DOHH2 (cell line): ENCODE results near the gene CFTR.

Source experiments
- H3F3A ChIP-seq: fragments of 200-600 bp; sonication (generic), shearing (Covaris generic); 2 replicates; pipeline ENCODE4 v1.6.0; 2016; ENCODE audit warnings: antibody characterized with exemption, mild to moderate bottlenecking; ENCODE audit not compliant: control insufficient read depth, insufficient read depth
- H3K27ac ChIP-seq: fragments of 200-600 bp; sonication (generic); 2 replicates; pipeline ENCODE4 v1.5.1; 2014; ENCODE audit warnings: low read depth, mild to moderate bottlenecking, low read length, moderate library complexity
- H3K27me3 ChIP-seq: fragments of 200-600 bp; sonication (generic); 2 replicates; pipeline ENCODE4 v1.6.1; 2014; ENCODE audit warnings: mild to moderate bottlenecking, low read length, mixed read lengths; ENCODE audit not compliant: control insufficient read depth
- H3K36me3 ChIP-seq: fragments of 200-600 bp; sonication (generic); 2 replicates; pipeline ENCODE4 v1.6.1; 2014; ENCODE audit warnings: mild to moderate bottlenecking, low read length, moderate library complexity, mixed read lengths; ENCODE audit not compliant: control insufficient read depth
- H3K4me1 ChIP-seq: fragments of 200-600 bp; sonication (generic); 2 replicates; pipeline ENCODE4 v1.6.1; 2014; ENCODE audit warnings: mild to moderate bottlenecking, low read length, mixed read lengths; ENCODE audit not compliant: control insufficient read depth
- H3K4me2 ChIP-seq: fragments of 200-600 bp; sonication (generic); 2 replicates; pipeline ENCODE4 v1.6.0; 2014; ENCODE audit warnings: mild to moderate bottlenecking, low read length, moderate library complexity
- H3K4me3 ChIP-seq: fragments of 200-600 bp; sonication (generic); 2 replicates; pipeline ENCODE4 v1.5.1; 2014; ENCODE audit warnings: mild to moderate bottlenecking, low read length, mixed read lengths
- H3K79me2 ChIP-seq: fragments of 200-600 bp; sonication (generic); 2 replicates; pipeline ENCODE4 v1.6.1; 2014; ENCODE audit warnings: mild to moderate bottlenecking, low read length, mixed read lengths; ENCODE audit not compliant: control insufficient read depth
- H3K9me2 ChIP-seq: fragments of 200-600 bp; sonication (generic); replicated peaks from 2 replicates; pipeline ENCODE4 v1.6.1; 2014; ENCODE audit warnings: mild to moderate bottlenecking, low read length, mixed read lengths; ENCODE audit not compliant: control insufficient read depth
- H3K9me3 ChIP-seq: fragments of 200-600 bp; sonication (generic); 2 replicates; pipeline ENCODE4 v1.6.1; 2014; ENCODE audit warnings: antibody characterized with exemption, low read length, mixed read lengths; ENCODE audit not compliant: control insufficient read depth, insufficient read depth
- H4K20me1 ChIP-seq: fragments of 200-600 bp; sonication (generic); 2 replicates; pipeline ENCODE4 v1.6.0; 2014; ENCODE audit warnings: low read depth, mild to moderate bottlenecking, antibody characterized with exemption, low read length, moderate library complexity; ENCODE audit not compliant: control insufficient read depth, insufficient read depth
- EZH2phosphoT487 ChIP-seq: fragments of 200-600 bp; sonication (generic); IDR thresholded peaks from 2 replicates; pipeline ENCODE4 v1.6.1; 2017; ENCODE audit warnings: borderline replicate concordance, mild to moderate bottlenecking, antibody characterized with exemption, low read length, moderate library complexity, mixed read lengths
- TF ChIP-seq, protein P1 (sequence below): fragments of 200-600 bp; sonication (generic); IDR thresholded peaks from one replicate; pipeline ENCODE4 v1.5.1; 2014; ENCODE audit warnings: antibody characterized with exemption, mild to moderate bottlenecking, low read depth, low read length; ENCODE audit not compliant: poor library complexity, severe bottlenecking

The CFTR gene

DNA sequence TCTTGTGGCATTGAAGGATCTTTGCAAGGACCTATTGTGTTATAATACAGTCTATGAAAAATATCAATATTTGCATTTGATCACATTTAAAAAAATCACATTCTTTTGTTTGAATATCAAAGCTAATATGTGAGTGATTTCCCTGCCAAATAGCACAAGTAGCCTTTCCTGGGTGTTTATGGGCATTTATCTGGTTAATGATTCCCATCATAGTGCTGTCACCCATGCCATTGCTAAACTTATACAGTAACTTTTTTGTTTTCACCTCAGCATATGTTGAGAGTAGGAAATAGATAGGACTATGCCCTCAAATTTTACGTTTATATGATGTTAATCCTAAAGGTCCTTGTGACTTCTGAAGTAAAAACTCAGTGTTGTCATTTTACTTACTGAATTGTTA lies 136.9 kb downstream of the CFTR start:
- H3K27ac ChIP-seq, result no peak overlapping the region
- H4K20me1 ChIP-seq, result no peaks in the 10 kb centered on the region
- H3K27me3 ChIP-seq, result no peaks in the 10 kb centered on the region
- no peaks in the 10 kb centered on the region for H3K4me1 ChIP-seq
- no peaks in the 10 kb centered on the region for H3K9me3 ChIP-seq
- H3K4me2 ChIP-seq, result no peak overlapping the region
- no peaks in the 10 kb centered on the region for H3K9me2 ChIP-seq
- TF ChIP-seq EZH2phosphoT487, result no peak
- TF ChIP-seq, protein P1, sequence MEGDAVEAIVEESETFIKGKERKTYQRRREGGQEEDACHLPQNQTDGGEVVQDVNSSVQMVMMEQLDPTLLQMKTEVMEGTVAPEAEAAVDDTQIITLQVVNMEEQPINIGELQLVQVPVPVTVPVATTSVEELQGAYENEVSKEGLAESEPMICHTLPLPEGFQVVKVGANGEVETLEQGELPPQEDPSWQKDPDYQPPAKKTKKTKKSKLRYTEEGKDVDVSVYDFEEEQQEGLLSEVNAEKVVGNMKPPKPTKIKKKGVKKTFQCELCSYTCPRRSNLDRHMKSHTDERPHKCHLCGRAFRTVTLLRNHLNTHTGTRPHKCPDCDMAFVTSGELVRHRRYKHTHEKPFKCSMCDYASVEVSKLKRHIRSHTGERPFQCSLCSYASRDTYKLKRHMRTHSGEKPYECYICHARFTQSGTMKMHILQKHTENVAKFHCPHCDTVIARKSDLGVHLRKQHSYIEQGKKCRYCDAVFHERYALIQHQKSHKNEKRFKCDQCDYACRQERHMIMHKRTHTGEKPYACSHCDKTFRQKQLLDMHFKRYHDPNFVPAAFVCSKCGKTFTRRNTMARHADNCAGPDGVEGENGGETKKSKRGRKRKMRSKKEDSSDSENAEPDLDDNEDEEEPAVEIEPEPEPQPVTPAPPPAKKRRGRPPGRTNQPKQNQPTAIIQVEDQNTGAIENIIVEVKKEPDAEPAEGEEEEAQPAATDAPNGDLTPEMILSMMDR, result no peak
- no peak overlapping the region for H3K4me3 ChIP-seq
- no peaks in the 10 kb centered on the region for H3F3A ChIP-seq
- no peaks in the 10 kb centered on the region for H3K36me3 ChIP-seq
- H3K79me2 ChIP-seq, result no peaks in the 10 kb centered on the region

DNA sequence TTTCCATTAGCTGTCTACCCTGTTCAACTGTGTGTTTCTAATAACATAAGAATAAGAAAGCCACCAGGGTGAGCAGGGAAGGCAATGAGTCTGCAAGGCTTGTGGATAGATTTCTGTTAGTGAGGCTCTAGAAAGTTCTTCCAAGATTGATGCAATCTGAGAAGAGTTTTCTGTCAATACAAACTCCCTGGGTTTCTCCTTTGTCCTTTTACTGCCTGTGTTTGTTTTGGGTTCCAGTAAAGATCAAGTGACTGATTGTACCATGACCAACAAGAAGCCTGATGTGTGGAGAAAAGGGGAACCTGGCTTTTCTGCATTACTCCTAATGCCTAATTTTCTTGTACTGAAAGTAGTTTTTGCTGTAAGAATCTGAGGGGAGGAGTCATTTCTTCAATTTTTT lies 139.9 kb downstream of the CFTR start:
- H3K9me2 ChIP-seq, result no peaks in the 10 kb centered on the region
- H3K4me2 ChIP-seq, result no peak overlapping the region
- no peaks in the 10 kb centered on the region for H3K36me3 ChIP-seq
- H3K4me1 ChIP-seq, result no peaks in the 10 kb centered on the region
- H4K20me1 ChIP-seq, result no peaks in the 10 kb centered on the region
- H3F3A ChIP-seq, result no peaks in the 10 kb centered on the region
- no peak overlapping the region for H3K4me3 ChIP-seq
- no peaks in the 10 kb centered on the region for H3K79me2 ChIP-seq
- no peaks in the 10 kb centered on the region for H3K9me3 ChIP-seq
- no peaks in the 10 kb centered on the region for H3K27me3 ChIP-seq
- TF ChIP-seq, protein P1, result no peak
- TF ChIP-seq EZH2phosphoT487, result no peak
- H3K27ac ChIP-seq, result no peak overlapping the region

DNA sequence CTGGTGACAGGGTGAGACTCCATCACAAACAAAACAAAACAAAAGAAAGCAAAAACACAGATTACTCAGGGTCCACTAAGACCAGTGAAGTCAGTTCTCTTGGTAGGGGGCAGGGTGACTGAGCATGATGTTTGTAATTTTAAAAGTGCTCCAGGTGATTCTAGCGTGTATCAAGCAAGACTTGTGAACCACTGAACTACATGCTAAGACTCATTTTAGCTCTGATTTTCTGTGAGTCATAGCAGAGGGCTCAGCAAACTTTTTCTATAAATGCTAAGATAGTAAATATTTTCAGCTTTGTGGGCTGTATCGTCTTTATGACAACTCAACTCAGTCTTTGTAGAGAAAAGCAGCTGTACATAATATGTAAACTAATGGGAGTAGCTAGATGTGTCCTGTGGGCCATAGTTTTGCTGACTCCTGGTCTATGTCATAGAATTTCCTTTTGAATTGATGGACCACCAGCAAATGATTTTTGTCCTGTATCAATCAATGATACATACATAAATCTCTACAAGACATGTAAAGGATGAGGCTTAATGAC lies 141.3 kb downstream of the CFTR start:
- no peaks in the 10 kb centered on the region for H3K27me3 ChIP-seq
- no peaks in the 10 kb centered on the region for H3K9me2 ChIP-seq
- H3K79me2 ChIP-seq, result no peaks in the 10 kb centered on the region
- no peaks in the 10 kb centered on the region for H3K9me3 ChIP-seq
- H3K36me3 ChIP-seq, result no peaks in the 10 kb centered on the region
- no peaks in the 10 kb centered on the region for H3K4me1 ChIP-seq
- no peak overlapping the region for H3K4me2 ChIP-seq
- no peak overlapping the region for H3K27ac ChIP-seq
- no peak for TF ChIP-seq EZH2phosphoT487
- TF ChIP-seq, protein P1, result no peak
- H3K4me3 ChIP-seq, result no peak overlapping the region
- H3F3A ChIP-seq, result no peaks in the 10 kb centered on the region
- H4K20me1 ChIP-seq, result no peaks in the 10 kb centered on the region
